GM21381 (cell line): Measurements from ENCODE around the gene METRNL.

Source experiments
- ATAC-seq: cut with Tn5 transposase; IDR thresholded peaks from one replicate; pipeline ENCODE4 v1.9.1; 2021; ENCODE audit warnings: mild to moderate bottlenecking, moderate library complexity; ENCODE audit not compliant: unreplicated experiment

Gene METRNL

DNA sequence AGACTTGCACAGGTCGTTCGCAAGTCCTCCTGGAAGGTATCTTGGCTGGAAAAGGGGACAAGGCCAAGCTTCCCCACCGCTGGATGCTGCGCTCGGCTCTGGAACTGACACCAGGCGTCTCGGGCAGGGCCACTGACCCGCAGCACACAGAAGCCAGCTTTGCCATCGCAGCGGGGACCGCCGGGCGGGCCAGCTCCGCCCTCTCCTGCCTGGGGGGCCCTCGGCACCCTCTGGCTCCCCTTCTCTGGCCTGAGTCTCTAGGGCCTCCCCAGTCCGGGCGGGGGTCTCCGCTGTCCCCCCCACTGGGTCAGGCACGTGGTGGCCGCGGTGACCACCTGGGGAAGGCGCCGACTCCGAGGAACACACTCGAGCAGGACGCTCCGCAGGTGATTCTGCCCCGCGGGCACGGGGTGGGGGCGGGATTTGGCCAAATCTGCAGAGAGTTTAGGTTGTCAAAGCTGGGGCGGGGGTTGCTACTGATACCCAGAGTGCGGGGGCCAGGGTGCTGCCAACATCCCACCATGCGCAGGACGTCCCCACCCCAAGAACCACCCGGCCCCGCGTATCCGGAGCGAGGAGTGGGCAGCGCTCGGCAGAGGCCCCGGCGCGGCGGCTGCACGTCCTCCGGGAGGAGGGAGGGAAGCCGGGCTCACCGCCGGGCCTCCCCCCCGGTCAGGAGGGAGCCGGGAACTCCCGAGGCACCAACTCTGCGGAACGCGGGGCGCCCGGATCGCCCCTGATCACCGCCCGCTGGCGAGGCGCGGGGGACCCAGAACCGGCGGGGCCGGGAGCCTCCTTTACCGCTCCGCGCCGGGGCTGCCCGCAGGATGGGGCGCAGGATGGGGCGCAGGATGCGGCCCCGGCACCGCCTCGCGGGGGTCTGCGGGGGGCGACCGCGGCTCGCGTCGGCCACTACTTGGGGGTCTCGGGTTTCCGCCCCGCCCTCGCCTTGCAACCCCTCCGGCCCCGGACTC, 744 bp upstream of the METRNL start:
- no peak for ATAC-seq

DNA sequence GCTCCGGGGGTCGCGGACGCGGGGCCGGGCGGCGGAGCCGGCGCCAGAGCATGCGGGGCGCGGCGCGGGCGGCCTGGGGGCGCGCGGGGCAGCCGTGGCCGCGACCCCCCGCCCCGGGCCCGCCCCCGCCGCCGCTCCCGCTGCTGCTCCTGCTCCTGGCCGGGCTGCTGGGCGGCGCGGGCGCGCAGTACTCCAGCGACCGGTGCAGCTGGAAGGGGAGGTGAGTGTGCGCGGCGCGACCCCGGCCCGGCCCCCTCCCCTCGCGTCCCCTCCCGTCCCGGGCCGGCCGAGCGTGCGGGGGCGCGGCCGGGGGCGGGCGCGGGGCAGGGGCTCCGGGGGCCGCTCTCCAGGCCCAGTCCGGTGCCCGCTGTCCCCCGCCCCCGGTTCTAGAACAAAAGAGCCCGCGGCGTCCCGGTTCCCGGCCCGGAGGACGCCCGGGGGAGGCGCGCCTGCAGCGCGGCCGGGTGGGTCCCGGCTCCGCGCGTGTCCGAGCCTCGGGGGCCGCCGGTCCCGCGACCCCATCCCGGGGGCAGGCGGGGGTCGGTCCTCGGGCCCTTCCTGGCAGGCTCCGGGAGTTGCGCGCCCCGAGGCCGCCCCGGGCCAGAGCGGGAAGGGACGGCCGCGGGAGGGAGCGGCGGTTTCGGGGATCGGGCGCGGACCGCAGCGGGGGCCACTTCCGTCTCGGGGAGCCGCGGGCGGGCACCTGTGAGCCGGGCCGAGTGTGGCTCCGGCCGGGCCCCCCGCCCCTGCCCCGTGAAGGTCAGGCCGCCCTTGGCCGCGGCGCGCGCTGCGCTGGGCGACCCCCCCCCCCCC, 563 bp downstream of the METRNL start:
- ATAC-seq, result peak; percentile 4

DNA sequence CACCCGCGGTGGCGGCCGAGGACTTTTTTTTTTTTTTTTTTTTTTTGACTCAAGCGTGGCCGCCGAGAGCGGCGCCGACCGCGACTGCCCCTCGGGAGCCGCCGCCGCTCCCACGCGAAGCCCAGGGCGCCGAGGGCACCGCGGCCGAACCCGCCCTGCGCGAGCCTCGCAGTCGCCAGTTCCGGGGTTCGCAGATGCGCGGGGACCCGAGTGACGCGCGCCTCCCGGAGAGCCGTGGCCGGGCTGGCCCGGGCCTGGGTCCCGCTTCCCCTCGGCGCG, 1.1 kb downstream of the METRNL start:
- ATAC-seq, result no peak

DNA sequence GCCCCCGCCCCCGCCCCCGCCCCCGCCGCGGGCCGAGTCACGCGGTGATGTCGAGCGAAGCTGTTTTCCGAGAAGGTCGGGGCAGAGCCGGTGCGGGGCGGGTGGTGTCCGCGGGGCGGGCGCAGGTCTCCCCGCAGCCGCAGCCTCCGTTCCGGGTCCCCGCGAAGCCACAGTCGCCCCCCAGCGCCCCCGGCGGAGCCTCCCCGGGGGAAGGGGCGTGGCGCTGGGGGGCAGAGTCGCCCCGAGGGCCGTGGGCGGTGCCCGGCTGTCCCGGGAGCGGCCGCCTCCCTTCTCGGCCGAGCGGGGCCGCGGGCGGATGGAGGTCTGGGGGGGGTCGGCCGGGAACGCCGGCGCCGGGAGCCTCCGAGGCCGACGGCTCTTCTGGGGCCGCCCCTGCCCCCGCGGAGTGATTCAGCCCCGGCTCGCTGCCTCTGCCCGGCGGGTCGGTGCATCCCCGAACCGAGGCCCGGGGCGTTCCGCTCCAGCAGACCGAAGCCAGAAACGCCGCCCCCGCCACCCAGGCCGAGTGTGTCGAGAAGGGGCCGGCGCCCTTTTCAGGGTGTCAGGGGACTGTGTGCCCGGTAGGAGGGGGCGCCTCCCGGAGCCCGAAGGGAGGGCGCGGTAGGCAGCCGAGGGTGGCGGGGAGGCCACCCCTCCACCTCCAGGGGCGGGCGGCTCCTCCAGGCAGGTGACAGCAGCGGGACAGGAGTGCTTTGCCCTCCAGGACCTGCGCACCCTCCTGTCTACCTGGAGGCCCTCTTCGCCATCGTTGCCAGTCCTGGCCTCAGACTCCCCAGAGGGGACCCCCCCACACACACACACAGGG, 1.7 kb downstream of the METRNL start:
- no peak for ATAC-seq

DNA sequence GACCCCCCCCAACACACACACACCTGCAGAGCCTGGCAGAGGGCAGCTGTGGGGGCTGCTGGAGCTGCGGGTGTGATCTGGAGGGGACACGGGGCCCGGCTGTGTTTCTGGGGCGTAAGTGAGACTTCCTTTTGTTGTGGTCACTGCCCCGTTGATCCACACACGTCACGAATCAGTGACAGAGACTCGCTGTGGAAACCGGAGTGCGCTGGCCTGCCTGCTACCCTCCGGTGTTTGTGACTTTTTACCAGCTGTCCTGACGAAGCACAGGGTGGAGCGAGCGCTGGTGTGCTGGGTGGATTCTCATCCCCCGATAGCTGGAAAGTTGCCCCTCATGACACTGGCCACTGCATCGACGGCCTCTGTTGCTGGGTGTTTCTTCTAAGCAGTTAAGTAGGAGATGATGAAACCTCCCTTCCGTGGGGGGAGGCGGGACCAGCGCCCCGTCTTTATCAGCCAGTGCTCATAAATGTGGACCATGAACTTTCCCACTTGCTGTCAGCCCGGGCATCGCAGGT, 2.3 kb downstream of the METRNL start:
- ATAC-seq, result no peak

DNA sequence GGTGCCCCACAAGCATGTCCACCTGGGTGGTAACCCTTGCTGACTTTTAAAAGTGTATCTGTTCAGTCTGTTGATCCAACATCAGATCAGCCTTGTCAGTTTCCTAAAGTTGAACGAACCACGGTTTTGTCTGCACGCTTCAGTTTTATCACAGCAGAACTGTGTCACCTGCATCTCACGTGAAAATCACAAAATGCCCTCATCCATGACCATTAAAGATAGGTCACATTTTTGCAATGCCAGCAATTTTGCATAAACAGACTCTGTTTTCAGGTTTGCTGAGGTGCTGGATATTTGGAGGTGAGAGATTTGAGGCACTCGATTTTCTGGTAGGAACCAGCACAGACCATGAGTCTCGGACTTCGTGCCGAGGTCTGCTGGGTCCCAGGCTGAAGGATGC, 3.0 kb downstream of the METRNL start:
- no peak for ATAC-seq

DNA sequence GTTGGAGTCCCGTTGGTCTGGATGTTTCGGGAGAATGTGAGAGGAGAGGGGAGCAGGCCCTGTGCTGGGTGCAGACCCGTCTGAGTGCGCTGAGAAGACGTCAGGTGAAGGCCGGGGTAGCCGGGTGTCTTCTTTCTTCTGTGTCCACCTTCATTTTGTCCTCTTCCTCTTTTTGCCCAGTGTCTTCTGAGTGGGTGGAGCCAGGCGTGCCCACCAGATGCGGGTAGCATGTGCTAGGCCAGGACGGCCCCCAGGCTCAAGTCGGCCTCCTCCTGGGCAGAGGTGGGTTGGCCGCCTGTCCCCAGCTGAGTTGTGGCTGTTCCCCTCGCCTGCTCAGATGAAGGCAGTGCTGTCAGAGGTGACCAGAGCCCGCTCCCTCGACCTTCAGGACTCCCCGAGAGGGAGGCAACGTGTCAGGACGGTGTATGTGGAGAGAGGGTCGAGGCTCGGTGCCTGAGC, 3.5 kb downstream of the METRNL start:
- no peak for ATAC-seq

DNA sequence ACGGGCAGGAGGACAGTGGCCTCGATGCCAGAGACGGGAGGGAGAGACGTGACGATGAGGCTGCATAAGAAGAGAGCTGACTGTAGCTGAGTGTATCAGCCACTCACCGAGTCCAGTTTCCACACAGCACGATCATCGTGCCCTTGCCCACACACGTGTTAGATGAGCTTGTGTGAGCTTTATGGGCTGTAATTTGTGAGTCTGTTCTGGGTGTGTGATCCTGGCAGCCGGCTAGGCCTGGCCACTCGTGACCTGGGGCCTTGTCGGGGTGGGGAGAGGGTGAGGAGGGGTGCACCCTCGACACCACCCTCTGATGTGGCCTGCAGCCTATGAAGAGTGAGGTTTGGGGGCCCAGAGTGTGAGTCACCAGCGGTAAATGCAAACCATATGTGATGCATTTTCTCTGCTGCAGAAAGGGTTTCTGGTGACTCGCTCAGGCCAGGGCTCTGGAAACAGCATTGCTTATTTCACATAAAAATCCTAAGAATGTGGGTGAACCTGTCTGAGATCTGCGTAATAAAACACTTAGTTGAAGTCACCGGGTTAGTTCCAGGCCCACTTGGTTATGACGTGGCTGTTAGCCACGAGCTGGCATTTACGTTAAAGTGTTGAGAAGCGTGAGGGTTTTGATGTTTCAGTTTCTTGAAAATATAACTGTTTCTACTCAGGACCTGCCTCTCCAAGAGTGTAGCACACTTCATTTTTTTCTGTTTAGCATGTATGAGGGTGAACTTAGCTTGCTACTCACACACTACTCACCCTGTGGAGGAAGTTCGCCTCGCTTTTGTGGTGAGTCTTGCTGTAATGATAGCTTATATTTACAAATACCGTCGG, 4.2 kb downstream of the METRNL start:
- no peak for ATAC-seq

DNA sequence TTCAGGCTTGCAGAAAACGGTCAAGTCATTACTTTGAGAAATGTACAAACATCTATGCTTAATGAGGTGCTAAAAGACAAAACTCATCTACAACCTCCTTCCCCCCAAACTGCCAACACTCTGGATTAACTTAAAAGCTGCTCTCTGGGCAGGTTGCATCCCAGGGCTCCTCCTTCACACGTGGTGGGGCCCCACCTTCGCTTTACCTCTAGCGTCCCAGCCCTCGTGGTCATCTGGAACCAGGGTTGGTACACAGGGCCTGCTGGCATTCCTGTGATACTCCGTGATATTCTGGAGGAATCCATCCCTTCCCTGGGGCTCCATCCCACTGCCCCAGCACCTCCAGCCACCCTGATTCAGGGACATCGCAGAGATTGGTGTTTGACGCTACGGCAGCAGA, 4.8 kb downstream of the METRNL start:
- ATAC-seq, result no peak

DNA sequence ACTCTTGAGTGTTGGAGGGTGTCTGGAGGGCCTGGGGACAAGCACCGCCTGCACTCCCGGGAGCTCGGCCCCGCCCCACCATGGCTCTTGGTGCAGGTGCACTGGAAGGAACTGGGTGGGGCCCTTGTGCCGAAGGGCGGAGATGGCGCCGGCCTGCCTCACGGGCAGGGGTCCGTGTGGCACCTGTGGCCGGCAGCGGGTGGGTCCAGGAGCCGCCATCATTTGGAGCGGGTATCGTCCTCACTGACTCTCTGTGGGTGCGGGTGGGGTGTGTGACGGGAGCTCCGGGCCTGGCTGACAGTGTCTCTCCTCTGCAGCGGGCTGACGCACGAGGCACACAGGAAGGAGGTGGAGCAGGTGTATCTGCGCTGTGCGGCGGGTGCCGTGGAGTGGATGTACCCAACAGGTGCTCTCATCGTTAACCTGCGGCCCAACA, 5.2 kb downstream of the METRNL start:
- ATAC-seq, result no peak

DNA sequence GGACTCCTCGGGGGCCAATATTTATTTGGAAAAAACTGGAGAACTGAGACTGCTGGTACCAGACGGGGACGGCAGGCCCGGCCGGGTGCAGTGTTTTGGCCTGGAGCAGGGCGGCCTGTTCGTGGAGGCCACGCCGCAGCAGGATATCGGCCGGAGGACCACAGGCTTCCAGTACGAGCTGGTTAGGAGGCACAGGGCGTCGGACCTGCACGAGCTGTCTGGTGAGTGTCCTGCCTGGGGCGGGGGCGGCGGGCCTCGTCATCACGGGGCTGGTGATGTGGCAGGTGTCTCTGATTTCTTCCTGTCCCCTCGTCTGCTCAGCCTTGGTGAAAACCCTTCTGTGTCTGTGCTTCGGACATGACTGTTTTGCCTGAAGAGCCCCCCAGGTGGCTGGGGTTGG, 5.7 kb downstream of the METRNL start:
- ATAC-seq, result no peak

DNA sequence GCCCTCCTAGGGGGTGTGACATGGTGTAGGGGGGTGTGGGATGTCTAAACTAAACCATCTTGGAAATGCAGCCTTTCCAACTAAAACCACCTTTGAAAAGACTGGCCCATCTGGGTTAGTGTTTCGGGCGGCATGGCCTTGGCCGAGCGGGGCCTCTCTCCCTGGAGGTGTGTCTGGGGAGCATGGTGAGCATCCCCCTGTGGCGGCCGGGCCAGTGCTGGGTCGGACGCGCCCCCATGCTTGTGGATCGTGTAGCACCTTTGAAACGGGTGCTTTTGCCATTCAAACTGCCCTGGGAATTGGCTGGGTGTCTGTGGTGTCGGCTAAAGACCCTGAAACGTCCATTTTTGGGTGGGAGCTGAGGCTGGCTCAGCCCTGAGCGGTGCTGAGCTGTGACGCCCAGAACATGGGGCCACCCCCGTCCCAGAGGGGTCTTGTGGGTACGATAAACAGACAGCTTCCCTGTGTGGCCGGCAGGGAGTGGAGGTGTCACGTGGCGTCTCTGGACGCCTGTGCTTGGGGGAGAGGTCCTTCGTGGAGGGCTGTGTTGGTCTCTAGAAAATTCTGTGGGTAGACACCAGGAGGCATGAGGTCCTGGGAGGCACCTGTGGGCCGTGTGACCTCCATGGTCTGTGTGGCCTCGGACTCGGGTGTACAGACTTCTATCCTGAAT, 6.3 kb downstream of the METRNL start:
- ATAC-seq, result no peak

DNA sequence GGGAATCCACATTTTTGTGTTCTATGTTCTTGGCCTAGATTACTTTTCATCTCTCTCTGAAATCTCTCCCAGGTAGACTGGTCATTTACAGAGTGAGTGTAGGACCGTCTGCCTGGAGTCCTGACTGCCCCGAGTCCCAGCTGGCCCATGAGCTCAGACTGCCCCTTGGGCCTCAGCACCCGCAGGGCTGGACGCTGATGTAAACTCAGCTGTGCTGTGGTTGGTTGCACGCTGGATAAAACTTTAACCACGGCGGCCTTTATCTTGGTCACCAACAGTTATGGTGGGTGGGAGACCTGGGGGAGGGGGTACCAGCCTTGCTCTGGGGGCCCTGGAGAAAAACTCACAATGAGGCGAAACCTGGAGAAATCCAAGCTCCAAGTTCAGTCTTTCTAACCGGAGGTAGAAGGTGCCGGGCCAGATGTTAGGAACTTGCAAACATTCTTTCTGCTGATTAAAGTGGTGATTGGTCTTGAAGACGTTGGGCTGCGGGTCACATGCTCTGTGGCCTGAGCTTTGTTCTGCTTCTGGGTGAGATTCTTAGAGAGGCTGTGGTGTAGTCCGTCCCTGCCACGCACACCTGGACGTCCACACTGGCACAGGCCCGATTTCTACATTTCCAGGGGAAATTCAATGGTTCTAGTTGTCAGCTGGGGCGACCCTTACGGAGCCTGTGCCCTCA, 6.9 kb downstream of the METRNL start:
- no peak for ATAC-seq

DNA sequence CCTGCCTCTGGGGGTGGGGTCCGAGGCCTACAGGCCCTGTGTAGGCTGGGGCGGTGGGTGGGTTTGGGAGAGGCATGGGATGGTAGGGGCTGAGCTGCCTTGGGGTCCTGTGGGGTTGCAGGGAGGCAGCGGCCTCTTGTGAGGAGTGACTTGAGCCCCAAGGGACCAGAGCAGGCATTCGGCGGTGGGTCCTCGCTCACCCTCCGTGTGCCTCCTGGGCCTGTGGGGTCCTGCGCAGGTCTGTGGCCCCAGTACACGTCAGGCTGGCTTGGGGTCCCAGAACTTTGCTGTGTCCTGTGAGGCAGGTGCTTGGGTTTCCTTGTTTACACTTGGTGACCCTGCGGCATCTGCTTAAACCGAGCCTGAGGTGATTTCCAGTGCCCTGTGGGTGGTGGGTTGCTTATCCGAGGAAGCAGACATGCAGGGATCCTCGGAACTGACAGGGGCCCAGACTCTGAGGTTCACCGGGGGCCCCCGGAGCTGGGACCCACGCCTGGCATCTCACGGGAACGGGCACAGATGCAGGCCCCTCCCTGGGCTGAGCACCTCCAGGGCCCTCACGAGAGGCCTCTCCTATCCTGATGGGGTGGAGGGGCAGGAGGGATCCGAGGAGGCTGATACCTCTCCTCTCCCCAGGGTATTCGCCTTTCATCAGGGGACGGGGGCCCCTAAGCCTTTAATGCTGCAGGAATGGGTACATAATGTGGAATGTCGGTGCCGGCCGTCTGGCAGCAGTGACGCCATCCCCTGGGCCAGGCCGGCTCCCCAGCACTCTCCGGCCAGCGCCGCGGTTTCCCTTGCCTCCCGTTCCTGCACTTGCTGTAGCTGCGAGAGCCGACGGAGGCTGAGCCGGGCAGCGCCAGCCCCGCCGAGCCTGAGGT, 7.7 kb downstream of the METRNL start:
- ATAC-seq, result no peak

DNA sequence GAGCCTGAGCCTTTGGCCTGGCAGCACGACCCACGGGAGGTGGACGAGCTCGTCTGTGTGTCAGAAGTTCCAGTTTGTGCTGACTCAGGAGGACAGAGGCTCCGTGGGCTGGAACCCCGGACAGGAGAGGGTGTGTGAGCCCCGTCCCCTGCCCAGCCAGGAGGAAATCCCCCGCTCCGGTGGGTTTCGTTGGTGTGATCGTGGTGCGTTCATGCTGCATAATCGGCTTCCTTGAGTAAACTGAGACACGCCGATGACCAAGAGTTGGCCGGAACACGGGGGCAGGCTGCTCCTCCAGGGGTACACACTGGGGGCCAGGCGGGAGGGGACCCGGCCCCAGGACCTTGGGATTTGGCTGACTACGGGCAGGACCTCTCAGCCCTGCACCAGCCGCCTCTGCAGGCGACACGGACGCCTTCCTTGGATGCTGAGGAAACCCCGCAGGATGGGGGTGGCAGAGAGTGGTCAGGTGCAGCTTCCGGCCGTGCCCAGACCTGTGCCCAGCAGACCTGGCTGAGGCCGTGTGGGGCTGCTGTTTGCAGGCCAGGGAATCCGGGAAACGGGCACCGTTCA, 8.5 kb downstream of the METRNL start:
- no peak for ATAC-seq

DNA sequence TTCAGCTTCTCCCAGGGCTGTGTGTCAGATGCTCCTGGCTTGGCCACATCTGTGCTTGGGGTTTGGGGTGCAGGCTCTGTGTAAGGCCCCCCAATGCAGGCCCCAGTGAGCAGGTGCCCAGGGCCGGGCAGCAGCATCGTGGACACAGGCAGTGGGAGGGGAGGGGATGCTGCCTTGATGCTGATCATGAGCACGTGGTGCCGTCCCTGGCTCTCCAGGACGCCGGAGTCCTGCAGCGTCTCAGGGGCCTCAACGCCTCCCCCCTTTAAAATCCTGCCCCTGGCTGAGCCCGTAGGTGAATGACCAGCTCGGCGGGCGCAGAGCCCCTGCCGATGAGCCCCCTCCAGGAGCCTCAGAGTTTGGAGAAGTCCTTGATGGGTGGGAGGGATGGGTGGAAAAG, 9.0 kb downstream of the METRNL start:
- no peak for ATAC-seq

DNA sequence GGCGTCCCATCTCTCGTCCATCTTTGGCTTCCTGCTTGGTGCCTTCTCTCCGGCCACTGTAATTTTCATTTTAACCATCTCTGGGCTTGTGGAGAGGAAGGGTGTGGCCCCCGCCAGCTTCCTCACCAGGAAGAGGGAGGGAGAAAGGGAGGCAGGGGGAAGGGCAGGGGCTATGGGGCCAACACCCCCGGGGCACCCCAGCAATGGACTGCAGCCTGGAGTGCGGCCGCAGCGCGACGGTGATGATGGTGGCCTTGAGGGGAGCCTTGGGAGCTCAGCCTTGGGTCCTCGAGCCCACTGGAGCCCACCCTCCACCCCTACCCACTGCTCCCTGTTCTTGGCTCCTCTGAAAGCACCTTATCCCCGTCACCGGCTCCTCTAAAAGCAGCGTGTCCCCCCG, 9.5 kb downstream of the METRNL start:
- ATAC-seq, result no peak
